H1 (cell line): ENCODE measurements around the gene GRPR. TPM values are rescaled to one million over a fixed set of nuclear protein-coding genes. Genes with fewer than 3 reads are reported as not detected.
A peak's percentile ranks its signal among the peaks of the same experiment; 100 is the strongest.
"Not testable (repeated sequence)": the region's sequence is repeated elsewhere in the genome, so short reads cannot be mapped to it uniquely, and the experiment has no call there.

Experiments used
- CTCF ChIA-PET: fragments of 300-600 bp; sonication (Branson Sonifier 250); formaldehyde crosslinking; loops from one replicate; lab custom pipeline; 2021; ENCODE audit not compliant: partially characterized antibody; lab: Charles Lee
- POLR2A ChIA-PET: fragments of 300-600 bp; sonication (Branson Sonifier 250); formaldehyde crosslinking; loops from one replicate; lab custom pipeline; 2021; ENCODE audit warnings: inconsistent platforms; ENCODE audit not compliant: partially characterized antibody; lab: Charles Lee
- DNase-seq, 2 experiments: peaks; one replicate each; pipeline versions ENCODE4 v3.0.0 to v3.0.0-alpha.2; 2010 to 2022; ENCODE audit warnings: low spot score in 2 of 2, low read depth in 1 of 2, mixed read lengths in 1 of 2
- FAIRE-seq: peaks from 2 replicates; lab custom pipeline; 2011; peaks lifted over from hg19 to GRCh38; lab: Jason Lieb, UNC
- H2AFZ ChIP-seq: 2 replicates; pipeline ENCODE4 v1.8.1; 2012; ENCODE audit warnings: low read length, inconsistent platforms
- H2AK5ac ChIP-seq: 2 replicates; pipeline ENCODE4 v1.6.1; 2013; ENCODE audit warnings: low read depth, low read length
- H2BK120ac ChIP-seq: replicated peaks from 2 replicates; pipeline ENCODE3; 2013; ENCODE audit warnings: low read depth, low read length, inconsistent platforms
- H2BK12ac ChIP-seq: 2 replicates; pipeline ENCODE4 v1.6.1; 2013; ENCODE audit warnings: low read depth, low read length
- H2BK15ac ChIP-seq: 2 replicates; pipeline ENCODE4 v1.6.1; 2013; ENCODE audit warnings: low read length
- H2BK20ac ChIP-seq: 2 replicates; pipeline ENCODE4 v1.6.1; 2013; ENCODE audit warnings: low read length
- H2BK5ac ChIP-seq: 2 replicates; pipeline ENCODE4 v1.6.1; 2013; ENCODE audit warnings: low read depth, low read length
- H3K14ac ChIP-seq: 2 replicates; pipeline ENCODE4 v1.6.1; 2013; ENCODE audit warnings: inconsistent platforms; ENCODE audit not compliant: insufficient read length
- H3K18ac ChIP-seq: 2 replicates; pipeline ENCODE4 v1.6.1; 2013; ENCODE audit warnings: low read length; ENCODE audit errors: extremely low read depth
- H3K23ac ChIP-seq: 2 replicates; pipeline ENCODE4 v1.6.1; 2013; ENCODE audit warnings: inconsistent platforms; ENCODE audit not compliant: insufficient read length
- H3K23me2 ChIP-seq: 2 replicates; pipeline ENCODE4 v1.6.1; 2013; ENCODE audit warnings: low read depth, low read length
- H3K27ac ChIP-seq: 2 replicates; pipeline ENCODE4 v1.6.1; 2011; ENCODE audit warnings: low read depth, low read length, inconsistent platforms
- H3K27me3 ChIP-seq, 4 experiments: replicated peaks in 1 of 4; 1 replicate in 1 of 4; 2 replicates in 3 of 4; pipeline versions ENCODE4 v1.6.1 to v1.8.1; 2011 to 2013; ENCODE audit warnings: low read length in 3 of 4, mild to moderate bottlenecking in 3 of 4, inconsistent platforms in 2 of 4, mixed read lengths in 2 of 4, moderate library complexity in 1 of 4; ENCODE audit not compliant: control insufficient read depth in 3 of 4, insufficient read depth in 3 of 4; ENCODE audit errors: extremely low read depth in 1 of 4
- H3K36me3 ChIP-seq, 4 experiments: 2 replicates each; pipeline versions ENCODE4 v1.6.1 to v1.8.1; 2011 to 2013; ENCODE audit warnings: mild to moderate bottlenecking in 4 of 4, low read length in 3 of 4, moderate library complexity in 2 of 4, control low read depth in 1 of 4, inconsistent platforms in 1 of 4; ENCODE audit not compliant: insufficient read depth in 4 of 4, control insufficient read depth in 2 of 4
- H3K4ac ChIP-seq: replicated peaks from 2 replicates; pipeline ENCODE3; 2013; ENCODE audit warnings: low read length, low read depth, mixed read lengths, inconsistent platforms; ENCODE audit not compliant: insufficient read length
- H3K4me1 ChIP-seq, 4 experiments: replicated peaks in 1 of 4; 1 replicate in 1 of 4; 2 replicates in 3 of 4; pipeline versions ENCODE4 v1.6.1 to v1.8.1; 2011 to 2013; ENCODE audit warnings: low read length in 3 of 4, inconsistent platforms in 2 of 4, mixed read lengths in 1 of 4; ENCODE audit not compliant: insufficient read depth in 4 of 4, control insufficient read depth in 3 of 4
- H3K4me2 ChIP-seq, 2 experiments: 2 replicates each; pipeline versions ENCODE4 v1.6.1 to v1.8.1; 2011 to 2013; ENCODE audit warnings: low read depth in 2 of 2, low read length in 2 of 2, control low read depth in 1 of 2, inconsistent platforms in 1 of 2, mild to moderate bottlenecking in 1 of 2; ENCODE audit not compliant: insufficient read depth in 1 of 2
- H3K4me3 ChIP-seq, 4 experiments: fragments of 200-600, 300-600 bp in 1 of 4; sonication (generic), shearing (Covaris generic), sonication (Bioruptor Twin) in 1 of 4; 2 replicates each; pipeline versions ENCODE4 v1.5.1 to v1.8.1; 2011 to 2016; ENCODE audit warnings: low read length in 4 of 4, low read depth in 3 of 4, control low read depth in 2 of 4, inconsistent platforms in 2 of 4, mild to moderate bottlenecking in 2 of 4, mixed read lengths in 1 of 4, moderate library complexity in 1 of 4; ENCODE audit not compliant: insufficient read depth in 2 of 4; ENCODE audit errors: extremely low read depth in 1 of 4
- H3K56ac ChIP-seq: replicated peaks from 2 replicates; pipeline ENCODE3; 2013; ENCODE audit warnings: low read depth, mild to moderate bottlenecking, mixed read lengths, low read length, inconsistent platforms; ENCODE audit not compliant: insufficient read length
- H3K79me1 ChIP-seq: 2 replicates; pipeline ENCODE4 v1.6.1; 2013; ENCODE audit warnings: low read depth, low read length, control low read depth
- H3K79me2 ChIP-seq, 2 experiments: 2 replicates each; pipeline versions ENCODE4 v1.6.1 to v1.8.1; 2012 to 2013; ENCODE audit warnings: low read length in 2 of 2, mild to moderate bottlenecking in 2 of 2, inconsistent platforms in 1 of 2; ENCODE audit not compliant: insufficient read depth in 2 of 2, control insufficient read depth in 1 of 2
- H3K9ac ChIP-seq, 4 experiments: replicated peaks in 1 of 4; 1 replicate in 1 of 4; 2 replicates in 3 of 4; pipeline versions ENCODE4 v1.6.1 to v1.8.1; 2011 to 2013; ENCODE audit warnings: low read depth in 3 of 4, low read length in 3 of 4, control low read depth in 2 of 4, mild to moderate bottlenecking in 2 of 4, moderate library complexity in 2 of 4, inconsistent platforms in 1 of 4; ENCODE audit errors: extremely low read depth in 1 of 4
- H3K9me3 ChIP-seq, 2 experiments: 2 replicates each; pipeline versions ENCODE4 v1.6.1 to v1.8.1; 2012 to 2013; ENCODE audit warnings: mild to moderate bottlenecking in 2 of 2, moderate library complexity in 2 of 2, control low read depth in 1 of 2, inconsistent platforms in 1 of 2, low read depth in 1 of 2, low read length in 1 of 2, mixed read lengths in 1 of 2; ENCODE audit not compliant: insufficient read depth in 2 of 2
- H4K20me1 ChIP-seq, 2 experiments: replicated peaks in 1 of 2; 2 replicates each; pipeline versions ENCODE3 to v1.8.1; 2011 to 2013; ENCODE audit warnings: inconsistent platforms in 2 of 2, low read length in 2 of 2, mild to moderate bottlenecking in 1 of 2; ENCODE audit not compliant: insufficient read depth in 2 of 2, control insufficient read depth in 1 of 2
- H4K5ac ChIP-seq: 2 replicates; pipeline ENCODE4 v1.6.1; 2013; ENCODE audit warnings: low read length, low read depth, mixed read lengths, inconsistent platforms; ENCODE audit not compliant: insufficient read length
- H4K8ac ChIP-seq: 2 replicates; pipeline ENCODE4 v1.8.0; 2013; ENCODE audit warnings: mild to moderate bottlenecking, moderate library complexity, low read length, inconsistent platforms; ENCODE audit not compliant: insufficient read depth; ENCODE audit errors: extremely low read depth
- H4K91ac ChIP-seq: replicated peaks from 2 replicates; pipeline ENCODE3; 2013; ENCODE audit warnings: low read length, mixed read lengths, inconsistent platforms; ENCODE audit not compliant: insufficient read length
- ATF3 ChIP-seq: IDR thresholded peaks from 2 replicates; pipeline ENCODE4 v1.6.1; 2011; ENCODE audit warnings: low read depth, mild to moderate bottlenecking, low read length; ENCODE audit not compliant: insufficient read depth
- CBX8 ChIP-seq: fragments of 300-800, 300-1000 bp; sonication (generic); IDR thresholded peaks from 2 replicates; pipeline ENCODE4 v1.7.1; 2016; ENCODE audit warnings: low read depth, low read length, borderline replicate concordance
- E2F6 ChIP-seq: IDR thresholded peaks from 2 replicates; pipeline ENCODE4 v1.6.1; 2012; ENCODE audit warnings: inconsistent platforms
- KDM1A ChIP-seq: fragments of 200-600, 300-600 bp; sonication (generic); IDR thresholded peaks from 2 replicates; pipeline ENCODE4 v1.7.1; 2016; ENCODE audit warnings: mild to moderate bottlenecking, low read length, borderline replicate concordance
- MAX ChIP-seq: IDR thresholded peaks from 2 replicates; pipeline ENCODE4 v1.6.1; 2012; ENCODE audit warnings: inconsistent platforms
- RFX5 ChIP-seq: IDR thresholded peaks from 2 replicates; pipeline ENCODE4 v1.6.1; 2011; ENCODE audit warnings: low read depth, low read length, improper control_type of control experiment, borderline replicate concordance
- SAP30 ChIP-seq: fragments of 300-600 bp; sonication (generic); IDR thresholded peaks from 2 replicates; pipeline ENCODE4 v1.7.1; 2012; ENCODE audit warnings: low read length, moderate library complexity, mild to moderate bottlenecking, inconsistent platforms; ENCODE audit not compliant: insufficient read depth, insufficient replicate concordance
- SP1 ChIP-seq: IDR thresholded peaks from 2 replicates; pipeline ENCODE4 v1.6.1; 2011; ENCODE audit warnings: low read depth, low read length
- TCF12 ChIP-seq: IDR thresholded peaks from 2 replicates; pipeline ENCODE4 v1.6.1; 2011; ENCODE audit warnings: low read depth, mild to moderate bottlenecking, low read length
- WGBS, 2 experiments: shearing (Covaris generic) in 1 of 2; methylation state at CpG; one replicate each; pipeline versions ENCODE4 v1.1.6 to v1.1.7; 2013 to 2015; ENCODE audit warnings: low lambda C conversion rate in 2 of 2, mixed read lengths in 2 of 2, inconsistent platforms in 1 of 2, low coverage in 1 of 2, missing lambda C conversion rate in 1 of 2; ENCODE audit not compliant: insufficient replicate concordance in 2 of 2, insufficient coverage in 1 of 2, insufficient read length in 1 of 2; ENCODE audit errors: extremely low coverage in 1 of 2, missing lambda C conversion rate in 1 of 2; 5-methylcytosine and 5-hydroxymethylcytosine counted together
- polyA plus RNA-seq, 7 experiments: library from polyadenylated mRNA; depleted of rRNA in 3 of 7; stranded (reverse) in 5 of 7; unstranded in 2 of 7; fragments of >200 nt in 5 of 7; fragments of 200-250 nt in 2 of 7; gene quantifications; 1 replicate in 5 of 7; 2 replicates in 1 of 7; 4 replicates in 1 of 7; pipeline versions ENCODE4 v1.2.1 to v1.2.3, GENCODE V29; 2011 to 2013; ENCODE audit warnings: missing spikeins in 2 of 7, mixed read lengths in 2 of 7
- total RNA-seq: library from RNA; stranded (reverse); fragmentation: NEBNext Ultra II Directional; extraction: Animal tissue kit (Norgen Biotek cat#: 25700); gene quantifications from 2 replicates; pipeline ENCODE4 v1.2.1, GENCODE V29; 2021

GRPR gene
- total and polyA plus RNA-seq, 2 of the 8 experiments (the other 6 are each of a cell fraction or from before 2014, with no cell fraction given), result 18.6 to 78.4 TPM

GRCh38 chrX:16160729-16161128 is 37.4 kb downstream of the GRPR start (continued):
- no peak for TF ChIP-seq ATF3
- TF ChIP-seq E2F6, result no peak
- TF ChIP-seq CBX8, result no peak
- TF ChIP-seq SAP30, result no peak
- TF ChIP-seq SP1, result no peak
- no peak for TF ChIP-seq MAX
- TF ChIP-seq RFX5, result no peak
- TF ChIP-seq KDM1A, result no peak
- no peak for TF ChIP-seq TCF12

GRCh38 chrX:16161173-16161572 is 37.8 kb downstream of the GRPR start:
- H2BK120ac ChIP-seq, H4K20me1 ChIP-seq, H3K56ac ChIP-seq, H4K91ac ChIP-seq, H3K4ac ChIP-seq, H3K23ac ChIP-seq, H3K9ac ChIP-seq, H3K27ac ChIP-seq, H3K79me1 ChIP-seq, H3K27me3 ChIP-seq, H2BK15ac ChIP-seq, H2AK5ac ChIP-seq, H3K18ac ChIP-seq, H3K4me1 ChIP-seq, H3K4me2 ChIP-seq, H3K4me3 ChIP-seq, H4K5ac ChIP-seq, FAIRE-seq, H3K23me2 ChIP-seq, H4K8ac ChIP-seq, H3K9me3 ChIP-seq, DNase-seq, H3K14ac ChIP-seq, H2BK20ac ChIP-seq, H2AFZ ChIP-seq, H3K79me2 ChIP-seq: not testable (repeated sequence)
- 0 out of 2 replicates have a peak overlapping the region, but pooled peaks have one; percentile 83 for H2BK5ac ChIP-seq
- H3K36me3 ChIP-seq, result peaks cover 3 to 54% (median 10%) of the 10 kb centered on the region in 4 experiments; a peak in 7 of 8 replicates
- ChIA-PET CTCF (interaction anchor here (0.6 to 0.9 kb wide), 2 partner anchors 39 to 228 kb away, joined by 3 read pairs; no protein-coding TSS in a partner anchor), POLR2A (interaction anchor here (0.8 kb wide), 1 partner anchor 23 kb away, joined by 3 read pairs; no protein-coding TSS in a partner anchor)
- no CpG with 5 or more reads among the region's 2 CpGs for WGBS, 2 experiments
- H2BK12ac ChIP-seq, result peak overlapping the region; percentile 60; the same call in 1 of the 2 replicates
